Endothelial cell of coronary artery (primary cell): ENCODE data around the gene KLRF2. TPM values are rescaled to one million over a fixed set of nuclear protein-coding genes. Genes with fewer than 3 reads are reported as not detected.

ENCODE experiments used
- total RNA-seq: library from RNA; depleted of rRNA; stranded (reverse); fragments of >200 nt; gene quantifications from 2 replicates; pipeline ENCODE4 v1.2.3, GENCODE V29; 2014

KLRF2 gene
- total RNA-seq: not detected in 2 replicates

GRCh38 chr12:9881246-9881645 lies at the start of gene KLRF2:
Gene KLRF2, plus strand, starts transcription at chr12:9881489. Its CDS starts 107 bp downstream, at chr12:9881596.

GRCh38 chr12:9869307-9870161 lies 11.8 kb upstream of the KLRF2 start, which contains the start of gene CLEC2B:
Gene CLEC2B, minus strand, starts transcription at chr12:9869354.

GRCh38 chr12:9932270-9932669 lies 51.0 kb downstream of the KLRF2 start, which contains the start of gene CLEC2A:
Gene CLEC2A, minus strand, starts transcription at chr12:9932370. Its CDS starts 41 bp downstream, at chr12:9932329.

Other genes starting within 250 kb of the KLRF2 start
- gene CLEC2D, start 211.8 kb upstream of the KLRF2 start, total RNA-seq: 0.99 and 1.1 TPM in 2 replicates
- not detected in 2 replicates for gene CLECL1, start 148.4 kb upstream of the KLRF2 start, total RNA-seq
- gene CD69, start 120.6 kb upstream of the KLRF2 start, total RNA-seq: 0.18 and 0.28 TPM in 2 replicates
- not detected in 2 replicates for gene KLRF1, start 54.0 kb upstream of the KLRF2 start, total RNA-seq
- gene CLEC2B, start 12.1 kb upstream of the KLRF2 start, total RNA-seq: 10.3 and 36.7 TPM in 2 replicates
- gene CLEC2A, start 50.9 kb downstream of the KLRF2 start, total RNA-seq: not detected in 2 replicates
- gene CLEC12A, start 89.9 kb downstream of the KLRF2 start, total RNA-seq: not detected in 2 replicates
- not detected in 2 replicates for gene CLEC1B, start 117.6 kb downstream of the KLRF2 start, total RNA-seq
- 0.09 and 0.45 TPM in 2 replicates for gene CLEC12B, start 129.1 kb downstream of the KLRF2 start, total RNA-seq
- not detected in 2 replicates for gene CLEC9A, start 149.2 kb downstream of the KLRF2 start, total RNA-seq
- 2.4 and 15.2 TPM in 2 replicates for gene CLEC1A, start 217.5 kb downstream of the KLRF2 start, total RNA-seq
- 0.09 and 0.18 TPM in 2 replicates for gene CLEC7A, start 248.7 kb downstream of the KLRF2 start, total RNA-seq